Esophagus muscularis mucosa (tissue), 4 donors: ENCODE data around the gene IQSEC3.

Source experiments
- CTCF ChIP-seq, 3 experiments: fragments of 200-600 bp in 2 of 3; fragments of 450-650 bp in 1 of 3; sonication (generic) in 2 of 3; IDR thresholded peaks; one replicate each; pipeline ENCODE4 v1.5.1; 2017 to 2019; ENCODE audit warnings: antibody characterized with exemption in 3 of 3, mild to moderate bottlenecking in 2 of 3, moderate library complexity in 1 of 3
- EP300 ChIP-seq: sonication (generic); formaldehyde crosslinking; IDR thresholded peaks from one replicate; pipeline ENCODE4 v1.6.1; 2017; ENCODE audit warnings: antibody characterized with exemption
- POLR2A ChIP-seq: fragments of 450-650 bp; IDR thresholded peaks from one replicate; pipeline ENCODE4 v1.6.1; 2017; ENCODE audit warnings: antibody characterized with exemption, moderate library complexity, mild to moderate bottlenecking, low read depth
- POLR2AphosphoS5 ChIP-seq, 2 donors: sonication (generic); formaldehyde crosslinking; IDR thresholded peaks; one replicate each; pipeline ENCODE4 v1.6.1; 2017; ENCODE audit warnings: antibody characterized with exemption in 2 of 2

DNA sequence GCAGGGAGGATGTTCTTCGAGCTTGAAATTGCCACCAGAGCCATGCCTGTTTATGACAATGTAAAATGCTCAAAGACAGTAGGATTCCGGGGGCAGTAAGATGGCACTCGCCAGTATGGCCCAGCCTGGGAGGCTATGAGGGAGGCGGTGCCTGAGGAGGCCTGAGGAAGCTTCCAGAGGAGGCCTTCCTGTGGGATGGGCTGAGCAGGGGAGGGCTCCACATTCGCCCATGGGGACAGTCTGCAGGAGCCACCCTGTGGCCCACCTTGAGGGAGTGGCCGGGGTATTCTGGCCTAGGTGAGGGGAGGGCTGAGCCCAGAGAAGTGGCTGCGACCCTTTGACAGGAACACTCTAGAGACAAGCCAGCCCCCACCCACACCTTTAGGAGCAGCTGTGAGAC is 50.7 kb downstream of the IQSEC3 start:
- no peak for TF ChIP-seq CTCF (IDR thresholded peaks at IDR 0.05)
- no peak for TF ChIP-seq POLR2AphosphoS5 (IDR thresholded peaks at IDR 0.05)
- TF ChIP-seq POLR2A: no peak
- no peak for TF ChIP-seq EP300
